ENCODE results near the gene NABP2. TPM values are rescaled to one million over a fixed set of nuclear protein-coding genes. Genes with fewer than 3 reads are reported as not detected.

NABP2 gene
- total and polyA plus RNA-seq, 2 of the 4 experiments (the other 2 are of a cell fraction) = 29.2 to 37.4 TPM

DNA sequence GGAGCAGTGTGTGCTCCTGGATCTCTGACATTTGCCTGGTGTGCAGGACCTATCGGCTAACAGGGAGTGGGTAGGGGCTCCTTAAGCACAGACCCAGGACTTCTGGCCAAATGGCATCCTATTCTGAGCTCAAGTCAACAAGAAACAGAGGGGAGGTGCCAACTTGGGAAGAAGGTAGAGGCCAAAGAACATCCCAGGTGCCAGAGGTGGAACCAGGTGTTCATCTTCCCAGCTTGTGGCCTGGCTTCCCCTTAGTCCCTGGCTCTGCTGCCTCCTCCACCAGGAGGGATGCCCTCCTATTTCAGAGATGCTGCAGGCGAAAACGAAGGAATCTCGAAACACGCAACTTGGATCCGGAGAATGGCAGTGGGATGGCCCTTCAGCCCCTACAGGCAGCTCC is 11.9 kb downstream of the NABP2 start:
- in situ Hi-C loops (cut with MboI; ENCODE audit: low sequenced_read_pairs) = no loop called here
- no peak overlapping the region for H3K9ac ChIP-seq (ENCODE audit: low read depth, low read length)
- POLR2A ChIA-PET (ENCODE audit: unreplicated experiment) = no interaction called here
- H3K56ac ChIP-seq (ENCODE audit: extremely low read depth, insufficient read depth, low read length) = no peak overlapping the region
- no peaks in the 10 kb centered on the region for H3K27me3 ChIP-seq (ENCODE audit: control insufficient read depth, insufficient read depth, low read length)
- no peak overlapping the region for H2BK20ac ChIP-seq (ENCODE audit: low read depth, low read length)
- H3K4ac ChIP-seq (ENCODE audit: low read depth, low read length) = no peak overlapping the region
- H4K20me1 ChIP-seq (ENCODE audit: insufficient read depth, low read length) = peaks cover 19% of the 10 kb centered on the region
- H3K9me1 ChIP-seq (ENCODE audit: insufficient read depth, low read length) = peaks cover 14% of the 10 kb centered on the region; the same call in 1 of the 2 replicates
- H3K14ac ChIP-seq (replicated peaks; ENCODE audit: low read depth, low read length) = no peak overlapping the region
- intact Hi-C loops (cut with micrococcal nuclease) = no loop called here
- H3K27ac ChIP-seq (ENCODE audit: insufficient read depth, low read length) = no peak overlapping the region
- no peak overlapping the region for H4K5ac ChIP-seq (ENCODE audit: low read depth, low read length)
- no peak overlapping the region for H2AK5ac ChIP-seq (ENCODE audit: low read depth, low read length)
- H3K4me2 ChIP-seq (ENCODE audit: low read depth, low read length) = no peak overlapping the region
- no peak for DNase-seq
- H4K8ac ChIP-seq (ENCODE audit: low read depth in 2 of 2, low read length in 2 of 2) = no peak overlapping the region
- H3K4me1 ChIP-seq (ENCODE audit: control insufficient read depth, insufficient read depth, low read length) = peaks cover 5% of the 10 kb centered on the region; the same call in 1 of the 2 replicates
- H4K91ac ChIP-seq (ENCODE audit: insufficient read depth, low read depth, low read length) = no peak overlapping the region
- ATAC-seq (ENCODE audit: low read depth) = no peak
- dilution Hi-C loops (cut with HindIII; ENCODE audit: low sequenced_read_pairs, unreplicated experiment) = no loop called here
- H3K9me3 ChIP-seq (ENCODE audit: control insufficient read depth, insufficient read depth, low read length) = no peaks in the 10 kb centered on the region
- no peak for TF ChIP-seq POLR2A (IDR thresholded peaks at IDR 0.05; ENCODE audit: low read depth, low read length)
- TF ChIP-seq SMC3 (IDR thresholded peaks at IDR 0.05; ENCODE audit: low read depth, low read length) = no peak
- TF ChIP-seq RCOR1 (IDR thresholded peaks at IDR 0.05; ENCODE audit: insufficient replicate concordance, low read length) = no peak
- H2AK9ac ChIP-seq (replicated peaks; ENCODE audit: low read depth, low read length, poor library complexity) = peak overlapping the region; percentile 61
- H2BK15ac ChIP-seq (ENCODE audit: low read depth, low read length) = no peak overlapping the region
- no peak overlapping the region for H3K23ac ChIP-seq (ENCODE audit: low read depth, low read length)
- no peak overlapping the region for H2AFZ ChIP-seq (replicated peaks; ENCODE audit: low read length, poor library complexity)
- CTCF ChIA-PET = no interaction called here
- no peak overlapping the region for H2BK5ac ChIP-seq (ENCODE audit: low read depth, low read length, poor library complexity, severe bottlenecking)
- WGBS, 2 experiments (ENCODE audit: extremely low coverage in 2 of 2, insufficient read length in 1 of 2) = no CpG with 5 or more reads among the region's 6 CpGs
- no peak overlapping the region for H2BK120ac ChIP-seq (ENCODE audit: low read depth, low read length)
- no peak overlapping the region for H3K18ac ChIP-seq (ENCODE audit: low read depth, low read length)
- peaks cover under 1 to 18% of the 10 kb centered on the region in 2 experiments; a peak in 3 of 4 replicates for H3K79me1 ChIP-seq (ENCODE audit: low read depth in 1 of 2, low read length in 2 of 2)
- BruUV-seq (replicated peaks) = no TSS peak
- H3K4me3 ChIP-seq (ENCODE audit: insufficient read depth, low read depth, low read length) = no peak overlapping the region
- peaks cover 30% of the 10 kb centered on the region for H3K36me3 ChIP-seq (ENCODE audit: control insufficient read depth, insufficient read depth, low read length)
